HCT116 (cell line): ENCODE measurements around the gene RAP1A. TPM values are rescaled to one million over a fixed set of nuclear protein-coding genes. Genes with fewer than 3 reads are reported as not detected.

ENCODE experiments used
- ATAC-seq: fragments of 200-7000 bp; cut with Tn5 transposase; 2 replicates; pipeline ENCODE4 v1.9.1; 2020; ENCODE audit warnings: mild to moderate bottlenecking, moderate library complexity
- BruUV-seq: library from RNA; stranded (reverse); fragments of 400-500 nt; replicated peaks from 2 replicates; lab custom pipeline; 2021; lab: Mats Ljungman, UMichigan
- CTCF ChIA-PET: fragments of 300-600 bp; sonication (Branson Sonifier 250); formaldehyde crosslinking; loops from one replicate; lab custom pipeline; 2021; ENCODE audit warnings: antibody characterized with exemption; lab: Charles Lee
- POLR2A ChIA-PET: fragments of 300-600, 350-600 bp; sonication (Branson Sonifier 250); formaldehyde crosslinking; loops from one replicate; lab custom pipeline; 2021; ENCODE audit warnings: antibody characterized with exemption; lab: Charles Lee
- RAD21 ChIA-PET, 2 experiments: fragments of 300-600 bp; sonication (Branson Sonifier 250); formaldehyde crosslinking; loops; one replicate each; lab custom pipeline; 2023; ENCODE audit warnings: low total read pairs in 2 of 2; ENCODE audit not compliant: uncharacterized antibody in 2 of 2, unreplicated experiment in 2 of 2, low non-redundant PET in 1 of 2; lab: Charles Lee
- DNase-seq: peaks from one replicate; pipeline ENCODE4 v3.0.0-alpha.2; 2010; ENCODE audit warnings: low read depth, low spot score
- H2AFZ ChIP-seq: fragments of 200-600 bp; shearing (Covaris generic), sonication (generic); 2 replicates; pipeline ENCODE4 v1.6.1; 2017; ENCODE audit warnings: low read depth, mixed run types, mixed read lengths, antibody characterized with exemption, low read length; ENCODE audit not compliant: poor library complexity, severe bottlenecking
- H3K27ac ChIP-seq: 2 replicates; pipeline ENCODE4 v1.5.1; 2012; ENCODE audit warnings: low read depth, low read length
- H3K27me3 ChIP-seq: fragments of 200-600 bp; sonication (generic); 2 replicates; pipeline ENCODE4 v1.6.1; 2016; ENCODE audit warnings: mixed run types, low read length, mixed read lengths; ENCODE audit not compliant: insufficient read depth
- H3K36me3 ChIP-seq, 2 experiments: fragments of 200-500 bp in 1 of 2; fragments of 200-600 bp in 1 of 2; sonication (Bioruptor generic) in 1 of 2; sonication (generic) in 1 of 2; 2 replicates each; pipeline versions ENCODE4 v1.5.1 to v1.6.1; 2014 to 2016; ENCODE audit warnings: low read length in 2 of 2, inconsistent platforms in 1 of 2, mixed read lengths in 1 of 2, mixed run types in 1 of 2; ENCODE audit not compliant: insufficient read depth in 2 of 2, control insufficient read depth in 1 of 2
- H3K4me1 ChIP-seq, 2 experiments: fragments of 200-600 bp in 1 of 2; sonication (generic) in 1 of 2; 2 replicates each; pipeline versions ENCODE4 v1.5.1 to v1.6.1; 2012 to 2017; ENCODE audit warnings: low read length in 2 of 2, inconsistent platforms in 1 of 2, mild to moderate bottlenecking in 1 of 2, mixed read lengths in 1 of 2, mixed run types in 1 of 2, moderate library complexity in 1 of 2; ENCODE audit not compliant: insufficient read depth in 2 of 2, control insufficient read depth in 1 of 2
- H3K4me2 ChIP-seq: fragments of 200-600 bp; sonication (generic); 2 replicates; pipeline ENCODE4 v1.6.1; 2017; ENCODE audit warnings: mixed run types, low read length, mixed read lengths
- H3K4me3 ChIP-seq, 2 experiments: fragments of 200-600 bp in 1 of 2; sonication (generic) in 1 of 2; replicated peaks in 1 of 2; 2 replicates each; pipeline ENCODE4 v1.5.1; 2011 to 2016; ENCODE audit warnings: low read length in 2 of 2, control low read depth in 1 of 2, low read depth in 1 of 2, mild to moderate bottlenecking in 1 of 2, mixed read lengths in 1 of 2, mixed run types in 1 of 2
- H3K79me2 ChIP-seq: fragments of 200-600 bp; sonication (generic); 2 replicates; pipeline ENCODE4 v1.6.1; 2017; ENCODE audit warnings: mild to moderate bottlenecking, mixed run types, low read length, moderate library complexity, mixed read lengths; ENCODE audit not compliant: insufficient read depth
- H3K9ac ChIP-seq: fragments of 200-600 bp; sonication (generic); 2 replicates; pipeline ENCODE4 v1.6.1; 2016; ENCODE audit warnings: low read length, mixed read lengths
- H3K9me2 ChIP-seq: fragments of 200-600 bp; sonication (generic), shearing (Covaris generic); 2 replicates; pipeline ENCODE4 v1.6.1; 2017; ENCODE audit warnings: mixed run types, mild to moderate bottlenecking, moderate library complexity; ENCODE audit not compliant: insufficient read depth
- H3K9me3 ChIP-seq, 2 experiments: fragments of 200-500 bp in 1 of 2; fragments of 200-600 bp in 1 of 2; sonication (Bioruptor generic) in 1 of 2; sonication (generic) in 1 of 2; 2 replicates each; pipeline ENCODE4 v1.6.1; 2014 to 2017; ENCODE audit warnings: low read length in 2 of 2, mixed read lengths in 2 of 2, inconsistent platforms in 1 of 2, low read depth in 1 of 2, mild to moderate bottlenecking in 1 of 2, mixed run types in 1 of 2, moderate library complexity in 1 of 2; ENCODE audit not compliant: control insufficient read depth in 1 of 2, insufficient read depth in 1 of 2
- H4K20me1 ChIP-seq: fragments of 200-600 bp; sonication (generic), shearing (Covaris generic); 2 replicates; pipeline ENCODE4 v1.6.1; 2017; ENCODE audit warnings: mixed run types, mild to moderate bottlenecking, moderate library complexity; ENCODE audit not compliant: insufficient read depth
- EZH2phosphoT487 ChIP-seq: fragments of 200-600 bp; IDR thresholded peaks from 2 replicates; pipeline ENCODE4 v1.6.1; 2018; ENCODE audit warnings: antibody characterized with exemption, borderline replicate concordance
- JUND ChIP-seq: IDR thresholded peaks from 2 replicates; pipeline ENCODE4 v1.6.1; 2012
- POLR2A ChIP-seq: IDR thresholded peaks from 2 replicates; pipeline ENCODE4 v1.7.0; 2011; ENCODE audit warnings: borderline replicate concordance; ENCODE audit not compliant: insufficient read depth, insufficient read length; ENCODE audit errors: extremely low read depth
- SRF ChIP-seq: IDR thresholded peaks from 2 replicates; pipeline ENCODE4 v1.6.1; 2012; ENCODE audit warnings: low read depth
- TCF7L2 ChIP-seq: IDR thresholded peaks from 2 replicates; pipeline ENCODE4 v1.7.0; 2011; ENCODE audit warnings: borderline replicate concordance, inconsistent platforms; ENCODE audit not compliant: insufficient read depth, insufficient read length; ENCODE audit errors: extremely low read depth
- intact Hi-C: fragments of 100-400 bp; cut with micrococcal nuclease; formaldehyde crosslinking; loops from 2 replicates; pipeline ENCODE4 v1.10.0; 2022
- total RNA-seq: library from RNA; stranded (reverse); gene quantifications from one replicate; pipeline ENCODE4 v1.2.1, GENCODE V29; 2021; ENCODE audit not compliant: unreplicated experiment
- TF ChIP-seq, protein P1 (sequence below): IDR thresholded peaks from 2 replicates; pipeline ENCODE4 v1.6.1; 2012; ENCODE audit warnings: low read depth
- TF ChIP-seq, protein P2 (sequence below): IDR thresholded peaks from 2 replicates; pipeline ENCODE4 v1.6.1; 2012
- TF ChIP-seq, protein P3 (sequence below): IDR thresholded peaks from 2 replicates; pipeline ENCODE4 v1.6.1; 2012
- TF ChIP-seq, protein P4 (sequence below): IDR thresholded peaks from 2 replicates; pipeline ENCODE4 v1.6.1; 2011; ENCODE audit warnings: mild to moderate bottlenecking, low read length, moderate library complexity; ENCODE audit not compliant: insufficient replicate concordance; ENCODE audit errors: extremely low read depth

RAP1A gene
- total RNA-seq, 1 experiment from 2014 or later: 46.2 TPM

DNA sequence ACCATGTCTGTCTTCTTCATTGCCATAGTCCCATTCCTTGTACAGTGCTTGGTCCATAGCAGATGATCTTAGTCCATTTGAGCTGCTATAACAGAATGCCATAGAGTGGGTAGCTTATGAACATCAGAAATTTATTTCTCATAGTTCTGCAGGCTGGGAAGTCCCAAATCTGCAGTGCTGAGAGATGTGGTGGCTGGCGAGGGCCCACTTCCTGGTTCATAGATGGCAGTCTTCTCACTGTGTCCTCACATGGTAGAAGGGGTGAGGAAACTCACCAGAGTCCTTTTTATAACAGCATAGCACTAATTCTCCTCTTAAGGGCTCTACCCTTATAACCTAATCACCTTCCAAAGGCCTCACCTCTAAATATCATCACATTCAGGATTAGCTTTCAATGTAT, 23.1 kb upstream of the RAP1A start:
- Histone ChIP-seq H3K36me3 (no peaks in the 10 kb centered on the region), H3K79me2 (no peaks in the 10 kb centered on the region), H2AFZ (no peak overlapping the region), H3K4me2 (no peak overlapping the region), H3K9me3 (no peaks in the 10 kb centered on the region), H3K4me3 (no peak overlapping the region), H3K9me2 (no peaks in the 10 kb centered on the region), H4K20me1 (no peaks in the 10 kb centered on the region), H3K4me1 (peaks cover 20 to 24% of the 10 kb centered on the region in 2 experiments), H3K27me3 (no peaks in the 10 kb centered on the region), H3K27ac (no peak overlapping the region), H3K9ac (no peak overlapping the region)
- TF ChIP-seq TCF7L2 (no peak), SRF (no peak), JUND (no peak), POLR2A (no peak), EZH2phosphoT487 (no peak)
- TF ChIP-seq, protein P1, sequence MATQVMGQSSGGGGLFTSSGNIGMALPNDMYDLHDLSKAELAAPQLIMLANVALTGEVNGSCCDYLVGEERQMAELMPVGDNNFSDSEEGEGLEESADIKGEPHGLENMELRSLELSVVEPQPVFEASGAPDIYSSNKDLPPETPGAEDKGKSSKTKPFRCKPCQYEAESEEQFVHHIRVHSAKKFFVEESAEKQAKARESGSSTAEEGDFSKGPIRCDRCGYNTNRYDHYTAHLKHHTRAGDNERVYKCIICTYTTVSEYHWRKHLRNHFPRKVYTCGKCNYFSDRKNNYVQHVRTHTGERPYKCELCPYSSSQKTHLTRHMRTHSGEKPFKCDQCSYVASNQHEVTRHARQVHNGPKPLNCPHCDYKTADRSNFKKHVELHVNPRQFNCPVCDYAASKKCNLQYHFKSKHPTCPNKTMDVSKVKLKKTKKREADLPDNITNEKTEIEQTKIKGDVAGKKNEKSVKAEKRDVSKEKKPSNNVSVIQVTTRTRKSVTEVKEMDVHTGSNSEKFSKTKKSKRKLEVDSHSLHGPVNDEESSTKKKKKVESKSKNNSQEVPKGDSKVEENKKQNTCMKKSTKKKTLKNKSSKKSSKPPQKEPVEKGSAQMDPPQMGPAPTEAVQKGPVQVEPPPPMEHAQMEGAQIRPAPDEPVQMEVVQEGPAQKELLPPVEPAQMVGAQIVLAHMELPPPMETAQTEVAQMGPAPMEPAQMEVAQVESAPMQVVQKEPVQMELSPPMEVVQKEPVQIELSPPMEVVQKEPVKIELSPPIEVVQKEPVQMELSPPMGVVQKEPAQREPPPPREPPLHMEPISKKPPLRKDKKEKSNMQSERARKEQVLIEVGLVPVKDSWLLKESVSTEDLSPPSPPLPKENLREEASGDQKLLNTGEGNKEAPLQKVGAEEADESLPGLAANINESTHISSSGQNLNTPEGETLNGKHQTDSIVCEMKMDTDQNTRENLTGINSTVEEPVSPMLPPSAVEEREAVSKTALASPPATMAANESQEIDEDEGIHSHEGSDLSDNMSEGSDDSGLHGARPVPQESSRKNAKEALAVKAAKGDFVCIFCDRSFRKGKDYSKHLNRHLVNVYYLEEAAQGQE: no peak
- TF ChIP-seq, protein P2, sequence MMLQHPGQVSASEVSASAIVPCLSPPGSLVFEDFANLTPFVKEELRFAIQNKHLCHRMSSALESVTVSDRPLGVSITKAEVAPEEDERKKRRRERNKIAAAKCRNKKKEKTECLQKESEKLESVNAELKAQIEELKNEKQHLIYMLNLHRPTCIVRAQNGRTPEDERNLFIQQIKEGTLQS: no peak
- TF ChIP-seq, protein P3, sequence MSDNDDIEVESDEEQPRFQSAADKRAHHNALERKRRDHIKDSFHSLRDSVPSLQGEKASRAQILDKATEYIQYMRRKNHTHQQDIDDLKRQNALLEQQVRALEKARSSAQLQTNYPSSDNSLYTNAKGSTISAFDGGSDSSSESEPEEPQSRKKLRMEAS: no peak
- TF ChIP-seq, protein P4, sequence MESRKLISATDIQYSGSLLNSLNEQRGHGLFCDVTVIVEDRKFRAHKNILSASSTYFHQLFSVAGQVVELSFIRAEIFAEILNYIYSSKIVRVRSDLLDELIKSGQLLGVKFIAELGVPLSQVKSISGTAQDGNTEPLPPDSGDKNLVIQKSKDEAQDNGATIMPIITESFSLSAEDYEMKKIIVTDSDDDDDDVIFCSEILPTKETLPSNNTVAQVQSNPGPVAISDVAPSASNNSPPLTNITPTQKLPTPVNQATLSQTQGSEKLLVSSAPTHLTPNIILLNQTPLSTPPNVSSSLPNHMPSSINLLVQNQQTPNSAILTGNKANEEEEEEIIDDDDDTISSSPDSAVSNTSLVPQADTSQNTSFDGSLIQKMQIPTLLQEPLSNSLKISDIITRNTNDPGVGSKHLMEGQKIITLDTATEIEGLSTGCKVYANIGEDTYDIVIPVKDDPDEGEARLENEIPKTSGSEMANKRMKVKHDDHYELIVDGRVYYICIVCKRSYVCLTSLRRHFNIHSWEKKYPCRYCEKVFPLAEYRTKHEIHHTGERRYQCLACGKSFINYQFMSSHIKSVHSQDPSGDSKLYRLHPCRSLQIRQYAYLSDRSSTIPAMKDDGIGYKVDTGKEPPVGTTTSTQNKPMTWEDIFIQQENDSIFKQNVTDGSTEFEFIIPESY: no peak
- RAD21 ChIA-PET: no interaction called here
- no TSS peak for BruUV-seq
- intact Hi-C loops: no loop called here
- ATAC-seq (no peak), DNase-seq (no peak)
- CTCF ChIA-PET: no interaction called here
- POLR2A ChIA-PET: no interaction called here
